Parathyroid adenoma (tissue), 2 donors: ENCODE data around the gene DPF3.
A peak's percentile ranks its signal among the peaks of the same experiment; 100 is the strongest.

Experiments used
- H2AFZ ChIP-seq: fragments of 300-600 bp; sonication (generic); one replicate; pipeline ENCODE4 v1.7.0; 2017; ENCODE audit warnings: antibody characterized with exemption, mild to moderate bottlenecking
- H3K27ac ChIP-seq: fragments of 300-600 bp; sonication (generic); one replicate; pipeline ENCODE4 v1.7.0; 2017
- H3K27me3 ChIP-seq: fragments of 300-600 bp; sonication (generic); one replicate; pipeline ENCODE4 v1.7.0; 2017; ENCODE audit warnings: low read length; ENCODE audit not compliant: control insufficient read depth, insufficient read depth
- H3K36me3 ChIP-seq: fragments of 300-600 bp; sonication (generic); one replicate; pipeline ENCODE4 v1.7.0; 2017; ENCODE audit warnings: low read length; ENCODE audit not compliant: control insufficient read depth, insufficient read depth
- H3K4me1 ChIP-seq: fragments of 300-600 bp; sonication (generic); one replicate; pipeline ENCODE4 v1.7.0; 2017; ENCODE audit warnings: control low read depth
- H3K4me2 ChIP-seq: fragments of 300-600 bp; sonication (generic); one replicate; pipeline ENCODE4 v1.7.0; 2017; ENCODE audit warnings: low read length
- H3K4me3 ChIP-seq: fragments of 300-600 bp; sonication (generic); one replicate; pipeline ENCODE4 v1.7.0; 2017; ENCODE audit warnings: low read depth, low read length
- H3K79me2 ChIP-seq: fragments of 300-600 bp; sonication (generic); one replicate; pipeline ENCODE4 v1.7.0; 2017; ENCODE audit warnings: control low read depth
- H3K9ac ChIP-seq: fragments of 300-600 bp; sonication (generic); one replicate; pipeline ENCODE4 v1.7.0; 2017; ENCODE audit warnings: mild to moderate bottlenecking
- H3K9me3 ChIP-seq: fragments of 300-600 bp; sonication (generic); one replicate; pipeline ENCODE4 v1.7.0; 2017; ENCODE audit warnings: low read length; ENCODE audit not compliant: control insufficient read depth
- CTCF ChIP-seq: fragments of 300-600 bp; sonication (generic); IDR thresholded peaks from one replicate; pipeline ENCODE4 v1.7.0; 2017; ENCODE audit warnings: antibody characterized with exemption, mild to moderate bottlenecking
- donor health status: primary hyperparathyroidism.

DPF3 gene

DNA sequence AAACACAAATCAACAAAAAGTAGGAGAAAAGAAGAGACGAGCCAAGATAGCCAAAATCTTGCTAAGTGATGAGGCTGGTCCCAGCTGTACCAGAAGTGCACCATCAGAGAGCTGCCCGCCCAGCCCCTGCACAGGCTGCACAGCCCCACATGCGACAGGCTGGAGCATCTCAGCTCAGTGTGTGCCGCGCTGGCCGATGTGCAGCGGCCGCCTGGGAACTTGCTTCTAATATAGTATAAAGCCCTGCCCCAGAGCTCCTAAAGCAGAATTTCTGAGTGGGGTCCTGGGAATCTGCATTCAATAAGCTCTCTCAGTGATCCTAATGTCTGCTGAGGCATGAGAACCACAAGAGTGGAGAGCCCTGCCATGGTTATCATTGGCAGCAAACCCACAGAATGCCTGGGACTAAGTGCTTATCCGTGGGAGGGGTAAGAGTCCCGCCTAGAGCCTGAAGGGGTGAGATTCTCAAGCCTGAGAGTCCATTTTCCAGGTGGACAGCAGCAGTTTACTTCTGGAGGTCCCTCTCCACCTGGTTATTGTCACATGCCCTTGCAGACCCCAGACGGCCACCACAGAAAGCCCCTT, 171.6 kb downstream of the DPF3 start:
- Histone ChIP-seq H3K79me2 (no peaks in the 10 kb centered on the region), H3K27me3 (no peaks in the 10 kb centered on the region), H3K9ac (no peak overlapping the region), H3K4me1 (no peaks in the 10 kb centered on the region), H2AFZ (no peak overlapping the region), H3K27ac (no peak overlapping the region), H3K4me2 (no peak overlapping the region), H3K4me3 (no peak overlapping the region), H3K9me3 (no peaks in the 10 kb centered on the region), H3K36me3 (no peaks in the 10 kb centered on the region)
- no peak for TF ChIP-seq CTCF

DNA sequence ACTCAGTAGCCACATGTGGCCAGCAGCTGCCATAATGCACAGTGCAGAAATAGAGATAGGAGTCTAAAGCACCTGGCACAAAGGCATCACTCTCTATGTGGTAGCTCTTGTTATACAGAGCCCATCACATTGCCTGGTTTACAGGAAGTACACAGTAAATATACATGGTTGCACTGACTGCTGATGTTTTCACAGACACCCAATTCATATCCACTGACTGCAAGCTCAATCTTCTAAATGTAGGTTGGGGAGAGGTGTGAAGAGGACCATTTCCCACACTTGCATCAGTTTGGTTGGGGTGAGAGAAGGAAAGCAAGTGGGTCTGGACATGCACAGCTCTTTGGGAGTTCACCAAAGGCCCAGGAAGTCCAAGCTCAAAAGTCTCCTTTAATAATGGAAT, 172.8 kb downstream of the DPF3 start:
- Histone ChIP-seq H3K27me3 (no peaks in the 10 kb centered on the region), H3K9ac (no peak overlapping the region), H3K4me2 (no peak overlapping the region), H3K27ac (no peak overlapping the region), H3K4me1 (peaks cover 1% of the 10 kb centered on the region), H3K9me3 (no peaks in the 10 kb centered on the region), H3K4me3 (no peak overlapping the region), H3K79me2 (no peaks in the 10 kb centered on the region), H3K36me3 (no peaks in the 10 kb centered on the region), H2AFZ (no peak overlapping the region)
- TF ChIP-seq CTCF, result no peak

GRCh38 chr14:72717220-72717619, 176.7 kb downstream of the DPF3 start:
- Histone ChIP-seq H3K4me3 (no peak overlapping the region), H3K27me3 (no peaks in the 10 kb centered on the region), H3K79me2 (no peaks in the 10 kb centered on the region), H3K36me3 (no peaks in the 10 kb centered on the region), H3K4me2 (no peak overlapping the region), H3K27ac (no peak overlapping the region), H3K9ac (no peak overlapping the region), H3K4me1 (peaks cover 4% of the 10 kb centered on the region), H3K9me3 (no peaks in the 10 kb centered on the region), H2AFZ (no peak overlapping the region)
- no peak for TF ChIP-seq CTCF

DNA sequence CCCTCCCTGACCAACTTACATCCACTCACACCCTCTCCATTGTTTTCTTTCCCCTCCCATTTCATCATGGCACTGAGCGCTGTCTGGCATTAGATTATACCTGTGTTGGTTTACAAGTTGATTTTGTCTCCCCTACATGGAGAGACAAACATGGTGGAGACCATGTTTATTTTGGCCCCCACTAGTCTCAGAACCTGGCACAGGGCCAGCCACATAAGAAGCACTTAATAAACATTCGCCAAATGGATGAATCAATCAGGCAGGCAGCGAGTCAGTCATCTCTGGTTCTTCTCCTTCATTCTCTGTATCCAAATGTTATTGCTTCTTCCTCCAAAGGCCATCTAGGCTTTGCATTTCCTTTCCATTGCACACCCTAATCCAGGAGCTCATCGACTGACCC, 177.4 kb downstream of the DPF3 start:
- Histone ChIP-seq H3K4me2 (no peak overlapping the region), H3K36me3 (no peaks in the 10 kb centered on the region), H3K4me3 (no peak overlapping the region), H3K79me2 (no peaks in the 10 kb centered on the region), H3K9me3 (no peaks in the 10 kb centered on the region), H3K4me1 (peaks cover 4% of the 10 kb centered on the region), H3K9ac (no peak overlapping the region), H2AFZ (no peak overlapping the region), H3K27me3 (no peaks in the 10 kb centered on the region), H3K27ac (no peak overlapping the region)
- TF ChIP-seq CTCF, result no peak

DNA sequence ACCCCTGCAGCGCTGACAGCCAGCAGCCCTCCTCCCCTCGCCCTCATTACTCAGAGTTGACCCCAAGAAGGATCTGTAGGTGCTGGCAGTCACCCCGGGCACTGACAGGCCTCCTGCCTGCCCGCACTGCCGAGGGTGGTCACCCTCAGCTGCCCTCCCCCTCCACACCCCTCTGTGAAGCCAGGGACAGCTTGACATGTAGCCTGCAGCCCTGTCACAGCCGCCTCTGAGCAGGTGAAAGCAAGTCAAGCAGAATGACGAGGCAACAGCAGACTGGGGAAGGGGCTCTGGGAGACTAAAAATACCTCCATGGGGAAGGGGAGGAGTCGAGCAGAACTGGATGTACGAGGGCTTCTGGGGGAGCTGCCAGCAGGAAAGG, 178.1 kb downstream of the DPF3 start:
- TF ChIP-seq CTCF, result no peak
- Histone ChIP-seq H3K4me1 (peaks cover 4% of the 10 kb centered on the region), H3K36me3 (no peaks in the 10 kb centered on the region), H3K9ac (no peak overlapping the region), H3K27me3 (no peaks in the 10 kb centered on the region), H3K79me2 (no peaks in the 10 kb centered on the region), H3K9me3 (no peaks in the 10 kb centered on the region), H2AFZ (peak overlapping the region; percentile 19), H3K4me2 (no peak overlapping the region), H3K4me3 (no peak overlapping the region), H3K27ac (no peak overlapping the region)
